ENCODE data around the gene TBC1D22A.

TBC1D22A gene

DNA sequence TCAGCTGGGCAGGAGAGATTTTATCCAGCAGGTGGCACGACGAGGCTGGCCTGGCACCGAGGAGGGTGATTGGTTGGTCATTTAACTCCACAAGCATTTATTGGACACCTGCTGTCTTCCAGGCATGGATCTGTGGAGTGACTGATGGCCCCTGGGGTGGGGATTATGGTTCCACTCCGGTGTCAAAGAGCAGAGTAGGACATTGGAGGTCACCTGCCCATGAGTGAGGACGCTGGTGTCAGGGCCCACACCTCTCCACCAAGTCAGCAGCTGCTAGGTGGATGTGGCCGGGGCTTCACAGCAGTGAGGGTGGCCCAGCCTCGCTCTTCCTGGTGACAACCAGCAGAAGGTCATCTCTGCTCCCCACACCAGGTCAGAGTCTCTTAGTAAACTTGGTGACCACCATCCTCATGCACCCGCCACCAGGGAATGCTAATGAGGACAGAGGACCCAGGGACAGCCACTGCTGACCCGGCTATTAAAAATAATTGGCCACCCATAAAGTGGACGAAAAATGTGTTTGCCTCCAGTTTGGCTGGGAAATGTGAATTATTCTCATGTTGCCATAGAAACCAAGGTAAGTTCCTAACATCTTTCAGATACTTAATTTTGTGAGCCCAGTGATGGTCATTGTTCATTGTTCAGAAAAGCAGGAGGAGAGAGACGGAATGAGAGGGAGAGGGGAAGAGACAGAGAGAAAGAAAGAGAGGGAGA is 428.7 kb downstream of the TBC1D22A start:
- DNase-seq (ENCODE audit: extremely low read depth in 1 of 2, low read depth in 1 of 2): no peak

DNA sequence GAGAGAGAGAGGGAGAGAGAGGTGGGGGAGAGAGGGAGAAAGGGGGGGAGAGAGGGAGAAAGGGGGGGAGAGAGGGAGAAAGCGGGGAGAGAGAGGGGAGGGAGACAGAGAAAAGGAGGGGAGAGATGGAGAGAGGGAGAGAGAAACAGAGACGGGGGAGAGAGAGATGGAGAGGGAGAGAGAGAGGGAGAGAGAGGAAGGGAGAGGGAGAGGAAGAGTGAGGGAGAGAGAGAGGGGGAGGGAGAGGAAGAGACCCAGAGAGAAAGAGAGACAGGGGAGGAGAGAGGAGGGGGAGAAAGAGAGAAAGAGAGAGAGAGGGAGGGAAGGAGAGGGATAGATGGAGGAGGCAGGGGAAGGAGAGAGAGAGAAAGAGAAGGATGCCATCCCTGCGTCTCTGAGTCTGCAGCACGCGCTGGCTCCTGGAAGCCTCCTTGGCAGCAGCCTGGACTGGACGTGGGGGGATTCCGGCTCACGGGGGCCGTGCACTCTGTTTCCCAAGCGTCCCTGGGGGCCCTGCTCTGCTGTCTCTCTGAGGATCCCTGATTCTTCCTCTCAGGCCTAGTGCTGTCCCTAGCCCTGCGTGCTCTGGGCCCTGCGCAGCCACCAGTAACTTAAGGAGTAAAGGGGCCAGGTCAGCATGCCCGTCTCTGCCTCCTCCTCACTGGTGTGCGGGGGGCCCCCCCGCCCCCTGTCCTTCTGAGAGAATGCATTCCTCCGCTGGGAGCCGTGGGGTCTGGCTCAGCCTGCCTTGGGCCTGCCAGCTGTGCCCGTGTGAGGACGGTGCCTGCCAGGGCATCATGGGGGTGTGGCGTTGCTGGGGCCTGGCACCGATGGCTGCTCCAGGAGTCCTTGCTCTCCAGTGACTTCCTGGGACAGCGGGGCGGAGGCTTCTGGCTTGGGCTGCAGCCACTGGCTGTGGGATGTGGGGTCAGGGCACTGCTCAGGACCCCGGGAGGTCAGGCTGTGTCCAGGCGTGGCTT is 429.5 kb downstream of the TBC1D22A start:
- no peak for DNase-seq (ENCODE audit: extremely low read depth in 1 of 2, low read depth in 1 of 2)

DNA sequence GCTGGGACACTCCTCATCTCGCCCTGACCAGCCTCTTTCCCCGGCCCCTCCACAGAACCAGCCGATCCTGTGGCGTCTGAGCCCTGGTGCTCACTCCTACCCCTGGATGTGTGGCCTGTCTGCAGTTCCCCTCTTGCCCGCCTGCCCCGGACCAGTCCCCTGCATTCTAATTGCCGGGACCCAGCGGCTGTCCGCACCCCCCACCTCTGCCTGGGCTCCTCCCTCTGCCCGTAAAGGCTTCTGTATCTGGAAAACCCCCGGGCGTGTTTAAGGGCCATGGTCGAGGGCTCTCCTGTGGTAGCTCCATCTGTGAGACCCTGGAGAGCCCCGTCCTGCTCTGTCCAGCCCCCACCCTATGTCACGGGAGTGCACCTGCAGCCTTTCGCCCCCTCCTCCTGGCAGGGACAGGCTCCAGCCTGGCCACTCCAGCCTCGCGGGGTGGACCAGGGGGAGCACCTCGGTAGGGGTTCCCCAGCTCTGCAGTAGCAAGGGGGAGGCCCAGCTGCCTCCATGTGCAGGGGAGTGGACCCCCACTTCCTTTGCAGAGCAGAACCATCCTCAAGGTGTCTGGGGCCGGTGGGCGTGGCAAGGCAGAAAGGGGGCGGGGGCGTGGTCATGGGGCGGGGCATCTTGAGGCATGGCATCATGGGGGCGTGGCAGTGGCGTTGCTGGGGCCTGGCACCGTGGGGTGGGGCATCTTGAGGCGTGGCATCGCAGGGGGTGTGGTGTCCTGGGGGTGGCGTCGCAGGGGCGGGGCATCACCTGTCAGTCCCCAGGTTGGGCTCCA is 430.4 kb downstream of the TBC1D22A start:
- no peak for DNase-seq (ENCODE audit: extremely low read depth in 1 of 2, low read depth in 1 of 2)

DNA sequence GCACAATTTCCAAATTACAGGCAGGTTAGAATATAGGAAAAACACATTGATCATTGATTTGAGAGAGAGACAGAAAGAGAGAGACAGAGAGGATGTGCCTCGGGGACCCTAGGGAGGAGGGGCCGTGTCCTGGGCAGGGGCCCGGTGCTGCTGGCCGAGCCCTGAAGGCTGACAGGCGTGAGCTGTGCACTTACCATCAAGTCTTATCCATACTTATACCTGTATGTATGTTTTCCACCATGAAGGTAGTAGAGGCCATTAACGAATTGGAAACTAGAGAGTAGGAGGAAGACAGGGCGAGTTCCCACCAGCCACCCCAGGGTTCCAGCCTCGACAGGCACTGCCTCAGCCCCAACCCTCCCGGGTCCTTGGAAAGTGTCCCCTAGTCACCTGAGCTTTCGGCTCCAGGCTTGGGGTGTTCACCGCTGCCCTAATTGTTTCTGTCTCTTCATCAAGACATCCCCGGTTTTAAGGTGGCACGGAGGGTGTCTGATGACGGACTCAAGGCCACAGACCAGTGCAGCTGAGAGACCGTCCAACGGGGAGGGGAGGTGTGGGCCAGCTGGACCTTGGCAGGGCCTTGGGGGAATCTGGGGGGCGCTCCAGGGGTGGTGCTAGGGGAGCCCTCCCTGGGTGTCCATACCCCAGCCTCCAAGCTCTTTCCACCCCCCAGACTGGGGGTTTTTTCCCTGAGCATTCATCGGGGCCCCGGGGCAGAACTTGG is 431.3 kb downstream of the TBC1D22A start:
- DNase-seq (ENCODE audit: extremely low read depth in 1 of 2, low read depth in 1 of 2): no peak

DNA sequence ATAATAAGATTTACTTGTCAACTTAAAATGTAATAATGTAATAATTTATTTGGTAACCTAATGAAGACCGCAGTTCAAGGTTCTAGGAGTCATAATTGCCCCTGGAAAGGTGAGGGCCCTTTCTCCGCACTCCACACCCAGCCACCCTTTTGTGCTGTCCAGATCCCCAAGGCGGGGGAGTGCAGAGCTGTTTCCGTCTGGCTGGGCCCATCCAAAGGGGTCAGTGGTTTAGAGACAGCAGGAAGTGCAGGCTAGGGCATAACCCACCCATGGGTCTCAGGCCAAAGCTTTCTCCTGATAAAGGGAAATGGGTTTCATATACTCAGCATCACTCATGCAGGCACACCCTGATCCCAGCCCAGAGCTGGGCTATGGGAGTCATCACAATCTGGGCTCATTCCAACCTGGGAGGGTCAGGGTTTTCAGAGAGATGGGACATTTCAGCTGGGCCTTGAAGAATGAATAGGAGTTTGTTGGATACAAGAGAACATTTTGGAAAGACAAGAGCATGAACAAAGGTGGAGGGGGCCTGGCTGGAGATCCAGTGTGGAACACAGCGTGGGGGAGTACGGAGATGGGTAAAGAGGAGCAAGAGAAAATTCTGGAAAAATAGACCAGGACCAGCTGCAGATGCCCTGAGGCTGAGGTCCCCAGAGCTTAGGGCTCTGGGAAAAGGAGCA is 432.2 kb downstream of the TBC1D22A start:
- DNase-seq (ENCODE audit: extremely low read depth in 1 of 2, low read depth in 1 of 2): no peak

DNA sequence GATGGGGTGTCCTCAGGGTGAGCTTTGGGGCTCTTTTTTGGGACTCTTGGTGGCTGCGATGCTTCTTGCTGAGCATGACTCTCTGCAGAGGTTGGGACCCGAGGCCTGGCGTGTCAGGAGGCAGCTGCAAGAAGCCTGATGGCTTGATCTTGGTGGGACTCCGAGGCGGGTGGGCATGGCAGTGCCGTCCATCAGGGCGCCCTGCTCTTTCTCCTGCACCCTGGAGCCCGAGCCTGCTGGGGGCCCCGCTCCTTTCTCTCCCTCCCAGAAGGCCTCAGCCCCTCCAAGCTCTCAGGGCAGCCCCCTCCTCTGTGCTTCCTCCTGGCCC is 432.7 kb downstream of the TBC1D22A start:
- DNase-seq (ENCODE audit: extremely low read depth in 1 of 2, low read depth in 1 of 2): no peak

DNA sequence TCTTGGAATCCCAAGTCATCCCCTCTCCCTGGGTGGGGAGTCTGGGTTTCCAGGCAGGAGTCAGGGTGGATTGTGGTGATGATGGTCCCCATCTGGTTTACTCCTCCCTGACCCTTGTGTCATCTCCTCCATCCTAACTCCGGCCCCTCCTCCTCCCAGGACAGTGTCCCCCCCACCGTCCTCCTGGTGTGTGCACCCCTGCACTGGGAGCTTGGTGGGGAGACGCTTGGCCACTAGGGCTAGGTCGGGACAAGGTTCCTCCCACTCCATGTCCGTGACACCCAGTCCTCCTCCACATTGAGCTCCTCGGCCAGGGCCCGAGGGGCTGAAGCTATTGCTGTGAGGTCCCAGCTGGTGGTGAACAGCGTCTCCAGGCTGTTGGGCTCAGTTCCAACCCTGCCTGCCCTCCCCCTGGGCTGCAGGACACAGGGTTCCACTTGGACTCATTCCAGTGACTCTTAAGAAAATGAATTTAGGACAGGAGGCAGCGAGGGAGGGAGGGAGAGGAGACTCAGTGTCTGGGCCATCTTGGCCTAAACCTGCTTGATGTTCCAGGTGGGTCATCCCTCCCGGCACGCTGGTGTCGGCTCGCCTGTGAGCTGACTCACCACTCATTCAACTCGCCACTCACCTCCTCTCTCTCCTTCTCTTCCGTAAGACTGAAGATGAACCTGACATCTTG is 433.2 kb downstream of the TBC1D22A start:
- DNase-seq (ENCODE audit: extremely low read depth in 1 of 2, low read depth in 1 of 2): no peak

DNA sequence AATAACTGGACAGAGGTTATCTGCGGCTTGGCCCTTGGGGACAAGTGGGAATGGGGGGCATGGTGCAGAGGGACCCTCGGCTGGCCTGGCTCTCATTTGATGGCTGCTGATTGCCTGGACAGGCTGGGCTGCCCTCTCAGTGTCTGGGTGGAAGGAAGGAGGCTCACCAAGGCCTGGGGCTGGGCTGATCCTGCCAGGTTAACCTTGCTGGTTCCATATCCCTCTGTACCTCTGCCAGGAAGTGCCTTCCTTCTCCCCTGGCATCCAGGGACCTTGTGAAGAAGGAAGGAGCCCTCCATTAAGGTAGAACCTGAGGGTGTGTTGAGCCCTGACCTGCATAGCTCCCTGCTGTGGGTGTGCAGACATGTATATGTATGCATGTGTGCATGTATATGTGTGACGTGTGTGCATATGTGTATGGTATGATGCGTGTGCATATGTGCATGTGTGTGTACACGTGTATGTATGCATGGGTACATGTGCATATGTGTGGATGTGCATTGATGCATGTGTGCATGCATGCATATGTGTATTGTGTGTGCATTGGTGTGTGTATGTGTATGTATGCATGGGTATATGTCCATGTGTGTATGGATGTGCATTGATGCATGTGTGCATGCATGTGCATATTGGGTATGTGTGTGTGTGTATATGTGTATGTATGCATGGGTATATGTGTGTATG is 433.9 kb downstream of the TBC1D22A start:
- no peak for DNase-seq (ENCODE audit: extremely low read depth in 1 of 2, low read depth in 1 of 2)

DNA sequence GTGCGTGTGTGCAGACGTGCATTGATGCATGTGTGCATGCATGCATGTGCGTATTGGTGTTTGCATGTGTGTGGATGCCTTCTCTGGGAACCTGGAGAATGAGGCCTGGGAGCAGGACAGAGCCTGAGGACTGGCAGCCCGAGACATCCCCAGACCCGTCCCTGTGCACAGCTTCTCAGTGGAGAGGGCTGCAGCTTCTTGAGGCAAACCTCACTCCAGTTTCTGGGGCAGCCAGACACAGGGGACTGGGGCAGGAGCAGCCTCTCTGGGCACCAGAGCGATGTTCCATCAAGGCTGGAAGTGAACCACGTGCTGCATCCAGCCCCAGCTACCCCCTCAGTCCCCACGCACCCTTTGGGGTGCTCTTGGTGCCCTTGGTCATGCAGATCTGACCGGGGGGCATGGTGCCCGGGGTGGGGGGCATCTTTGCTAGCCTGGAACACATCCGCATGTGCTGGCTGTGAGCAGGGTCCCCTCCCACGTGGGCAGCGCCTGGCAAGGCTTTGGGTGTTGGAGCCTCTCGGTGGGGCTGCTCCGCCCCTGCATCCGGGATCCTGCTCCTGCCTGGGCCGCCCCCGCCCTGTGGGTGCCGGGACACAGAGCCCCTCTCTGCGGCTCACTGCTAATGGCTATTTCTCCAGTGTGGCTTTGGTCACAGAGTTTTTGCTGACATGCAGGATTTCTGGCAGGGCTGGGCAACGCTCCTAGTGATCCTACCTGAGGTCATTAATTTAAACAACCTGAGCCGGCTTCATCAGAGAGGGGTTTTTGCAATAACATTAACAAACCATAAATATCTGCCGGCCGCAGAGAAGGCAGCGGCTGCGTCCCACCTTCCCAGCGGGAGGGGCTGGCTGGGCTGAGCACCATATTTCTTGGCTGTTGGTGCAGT is 434.7 kb downstream of the TBC1D22A start:
- DNase-seq (ENCODE audit: extremely low read depth in 1 of 2, low read depth in 1 of 2): no peak

DNA sequence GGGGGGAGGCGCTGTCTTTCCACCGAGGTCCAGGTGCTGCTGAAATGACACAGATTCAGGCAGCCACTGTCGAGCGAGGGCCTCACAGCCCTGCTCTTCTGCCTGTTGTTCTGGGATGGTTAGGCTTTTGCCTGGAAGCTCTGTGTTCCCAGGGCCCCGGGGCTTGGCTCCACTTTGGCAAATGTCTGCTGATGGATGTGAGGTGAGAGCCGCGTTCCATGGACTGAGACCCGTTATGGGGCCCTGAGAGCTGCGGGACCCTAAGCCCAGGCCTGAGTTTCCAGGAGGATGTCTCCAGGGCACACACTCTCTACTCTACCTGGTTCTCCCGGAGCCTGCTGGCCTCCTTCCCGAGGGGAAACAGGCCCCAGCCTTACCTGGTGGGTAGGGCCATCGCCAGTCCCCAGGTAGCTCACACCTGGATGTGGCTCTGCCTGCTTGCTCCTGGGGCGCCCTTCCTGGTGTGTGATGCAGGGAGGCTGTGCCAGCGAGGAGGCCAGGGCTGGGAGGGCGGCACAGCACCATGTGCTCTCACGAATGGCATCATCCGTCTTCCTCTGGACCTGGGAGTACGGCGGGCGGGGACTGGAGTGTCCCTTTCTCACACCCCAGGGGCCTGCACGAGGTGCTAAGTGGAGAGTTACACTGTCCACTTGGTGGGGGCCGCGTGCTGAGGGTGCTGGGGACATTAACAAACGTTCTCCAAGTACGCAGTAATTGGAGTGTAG is 435.5 kb downstream of the TBC1D22A start:
- no peak for DNase-seq (ENCODE audit: extremely low read depth in 1 of 2, low read depth in 1 of 2)

DNA sequence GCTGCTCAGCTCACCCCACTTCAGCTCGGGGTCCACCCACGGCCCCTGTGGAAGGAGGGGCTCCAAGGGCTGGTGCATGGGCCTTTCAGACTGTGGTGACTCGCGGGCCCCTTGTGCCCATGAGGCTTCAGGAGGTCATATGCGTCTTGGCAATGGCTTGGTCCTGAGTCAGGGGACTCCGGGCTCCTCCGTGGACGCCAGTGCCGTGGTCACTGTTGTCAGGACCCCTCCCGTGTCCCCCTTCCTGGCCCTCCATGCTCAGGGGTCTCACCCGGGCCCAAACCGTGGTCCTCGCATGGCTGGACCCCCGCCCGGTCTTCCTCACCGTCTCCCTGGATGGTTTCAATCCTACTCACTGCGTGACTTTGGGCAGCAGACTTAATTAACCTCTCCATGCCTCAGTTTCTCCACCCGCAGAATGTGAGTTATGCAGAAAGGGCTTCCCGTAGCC is 436.4 kb downstream of the TBC1D22A start:
- DNase-seq (ENCODE audit: extremely low read depth in 1 of 2, low read depth in 1 of 2): no peak

DNA sequence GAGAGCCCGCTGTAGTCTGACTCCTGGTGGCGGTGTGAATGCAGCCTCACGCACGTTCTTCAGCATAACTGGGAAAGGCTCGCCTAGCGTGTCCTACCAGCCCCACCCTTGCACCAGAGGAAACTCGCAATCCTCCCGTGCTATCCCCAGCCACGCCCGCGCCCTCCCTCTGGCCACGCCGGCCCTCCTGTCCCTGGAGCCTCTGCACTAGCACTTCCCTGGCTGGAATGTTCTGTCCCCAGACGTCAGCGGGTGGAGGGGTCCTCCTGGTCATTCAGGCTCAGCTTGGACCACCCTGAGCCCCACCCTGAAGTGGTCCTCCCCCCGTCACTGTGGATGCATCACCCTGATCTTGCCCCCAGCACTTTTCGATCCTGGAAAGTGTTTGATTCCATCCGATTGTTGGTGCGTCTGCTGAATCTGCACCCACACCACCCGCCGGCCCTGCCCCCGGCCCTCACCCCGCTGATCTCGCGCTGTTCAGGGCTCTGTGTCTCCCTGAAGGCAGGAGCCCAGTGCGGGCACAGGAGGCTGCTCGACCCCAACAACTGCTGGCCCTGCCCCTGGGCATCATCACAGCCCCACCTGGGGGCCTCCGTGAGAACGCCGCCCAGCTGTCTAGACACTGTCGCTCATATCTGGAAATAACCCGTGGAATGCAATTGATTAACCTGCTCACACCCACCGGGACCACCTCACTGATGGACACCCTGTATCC is 437.0 kb downstream of the TBC1D22A start:
- DNase-seq (ENCODE audit: extremely low read depth in 1 of 2, low read depth in 1 of 2): no peak

DNA sequence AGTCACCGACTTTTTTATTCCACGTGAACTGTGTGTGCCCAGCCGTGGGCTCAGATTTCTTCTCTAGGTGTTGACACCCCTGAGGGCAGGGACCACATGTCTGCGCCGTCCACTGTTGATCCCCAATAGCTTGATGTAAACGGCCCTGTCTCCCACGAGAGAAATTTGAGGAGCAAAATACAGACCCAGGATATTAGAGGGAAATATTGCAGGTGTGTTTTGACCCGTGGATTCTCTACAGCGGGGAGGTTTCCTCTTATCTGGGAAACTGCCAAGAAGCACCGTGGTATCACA is 437.5 kb downstream of the TBC1D22A start:
- no peak for DNase-seq (ENCODE audit: extremely low read depth in 1 of 2, low read depth in 1 of 2)

DNA sequence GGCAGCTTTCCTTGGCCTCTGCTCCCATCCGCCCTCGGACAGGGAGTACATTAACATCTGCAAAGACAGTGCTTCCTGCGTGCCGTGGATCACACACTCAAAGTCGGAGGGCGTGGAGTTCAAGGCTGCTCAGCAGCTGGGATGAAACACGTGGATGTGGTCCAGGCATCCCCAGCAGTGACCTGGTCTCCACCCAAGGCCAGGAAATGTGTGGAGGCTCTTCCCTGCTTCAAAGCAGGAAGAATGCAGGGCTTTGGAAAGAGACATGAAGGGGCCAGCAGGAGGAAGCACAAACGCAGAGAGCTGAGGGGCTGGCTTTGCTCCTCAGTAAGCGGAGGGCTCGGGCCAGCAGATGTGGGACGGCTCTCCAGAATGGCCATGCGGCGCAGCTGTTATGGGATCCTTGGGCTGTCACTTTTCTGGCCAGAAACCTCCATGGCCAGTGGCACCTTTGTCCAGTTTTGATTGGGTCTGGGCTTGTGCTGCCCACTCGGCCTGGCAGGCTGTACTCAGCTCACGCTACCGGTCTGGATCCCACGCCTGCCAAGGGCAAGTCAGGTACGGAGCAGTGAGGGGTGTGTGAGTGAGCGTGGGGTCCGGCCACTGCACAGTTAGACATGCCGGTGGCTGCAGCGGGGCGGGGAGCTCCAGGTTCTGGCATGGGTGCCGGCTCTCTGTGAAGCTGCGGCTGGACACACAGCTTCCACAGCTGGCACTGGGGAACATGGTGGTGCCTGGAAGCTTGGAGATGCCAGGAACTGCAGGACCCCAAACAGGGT is 438.0 kb downstream of the TBC1D22A start:
- DNase-seq (ENCODE audit: extremely low read depth in 1 of 2, low read depth in 1 of 2): no peak

DNA sequence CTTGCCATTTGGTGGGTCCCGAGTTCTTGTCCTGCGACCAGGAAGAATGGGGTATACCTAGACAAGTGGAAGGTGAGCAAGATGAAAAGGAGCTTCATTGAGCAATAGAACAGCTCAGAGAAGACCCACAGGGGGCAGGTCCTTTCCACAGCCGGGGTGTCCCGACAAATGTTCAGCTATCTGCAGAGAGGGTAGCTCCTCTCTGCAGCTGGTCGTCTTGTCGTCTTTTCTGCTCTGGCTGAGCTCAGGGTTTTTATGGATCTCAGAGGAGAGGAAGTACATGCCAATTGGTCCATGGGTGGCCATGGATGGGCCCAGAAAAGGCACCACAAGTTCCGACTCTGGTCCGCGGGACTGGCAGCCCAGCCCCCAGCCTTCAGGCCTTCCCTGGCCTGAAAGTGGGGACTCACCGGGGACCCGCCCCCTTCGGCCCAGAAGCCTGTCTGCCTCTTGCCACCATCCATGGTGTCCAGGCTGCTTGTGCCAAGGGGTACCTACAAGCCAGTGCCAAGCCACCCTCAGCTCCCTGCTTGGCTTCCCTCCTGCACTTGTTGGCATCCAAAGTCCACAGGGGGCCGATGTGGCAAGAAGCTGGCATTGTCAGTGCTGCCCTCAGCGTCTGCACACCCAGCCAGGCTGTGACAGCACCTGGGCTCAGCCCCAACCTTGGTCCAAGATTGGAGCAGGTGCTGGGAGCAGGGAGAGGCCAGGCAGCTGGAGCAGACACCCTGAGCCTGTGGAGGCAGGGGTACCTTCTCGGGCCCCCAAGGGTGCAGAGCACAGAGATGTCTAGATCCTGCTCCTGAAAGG is 438.9 kb downstream of the TBC1D22A start:
- no peak for DNase-seq (ENCODE audit: extremely low read depth in 1 of 2, low read depth in 1 of 2)
